HepG2 (cell line): ENCODE data around the gene FCHO1. TPM values are rescaled to one million over a fixed set of nuclear protein-coding genes. Genes with fewer than 3 reads are reported as not detected.

Source experiments
- ATAC-seq: fragments of 200-7000 bp; cut with Tn5 transposase; 3 replicates; pipeline ENCODE4 v1.9.1; 2020; ENCODE audit warnings: mild to moderate bottlenecking, moderate library complexity
- Bru-seq: library from RNA; stranded (reverse); fragments of 400-500 nt; gene quantifications from one replicate; lab custom pipeline; 2021; lab: Mats Ljungman, UMichigan
- BruChase-seq, 2 experiments: library from RNA; stranded (reverse); fragments of 400-500 nt; gene quantifications; one replicate each; lab custom pipeline; 2021; lab: Mats Ljungman, UMichigan
- BruUV-seq: library from RNA; stranded (reverse); fragments of 400-500 nt; replicated peaks from 2 replicates; lab custom pipeline; 2021; lab: Mats Ljungman, UMichigan
- CTCF ChIA-PET: fragments of 300-600 bp; formaldehyde crosslinking; extraction: SDS; loops from one replicate; lab custom pipeline; 2021; ENCODE audit warnings: low total read pairs, inconsistent platforms, low intra/inter-chr PET ratio; lab: Yijun Ruan, JAX
- POLR2A ChIA-PET: fragments of 350-600 bp; sonication (Branson Sonifier 250); formaldehyde crosslinking; loops from one replicate; lab custom pipeline; 2020; ENCODE audit warnings: antibody characterized with exemption, inconsistent platforms; lab: Yijun Ruan, JAX
- DNase-seq: peaks from one replicate; pipeline ENCODE4 v3.0.0-alpha.2; 2015; ENCODE audit warnings: low spot score
- FAIRE-seq: peaks from 3 replicates; lab custom pipeline; 2011; peaks lifted over from hg19 to GRCh38; lab: Jason Lieb, UNC
- H2AFZ ChIP-seq: one replicate; pipeline ENCODE4 v1.6.1; 2011; ENCODE audit warnings: low read length, inconsistent platforms
- H3K27ac ChIP-seq: fragments of 300-600 bp; 3 replicates; pipeline ENCODE4 v1.8.0; 2011; ENCODE audit warnings: mixed run types, mild to moderate bottlenecking, mixed read lengths, low read length, inconsistent platforms; ENCODE audit not compliant: insufficient read depth; ENCODE audit errors: extremely low read length
- H3K27me3 ChIP-seq, 2 experiments: fragments of 200-600 bp in 1 of 2; 2 replicates in 1 of 2; 3 replicates in 1 of 2; pipeline versions ENCODE4 v1.6.0 to v1.8.0; 2011; ENCODE audit warnings: low read length in 2 of 2, mild to moderate bottlenecking in 2 of 2, moderate library complexity in 2 of 2, inconsistent platforms in 1 of 2; ENCODE audit not compliant: insufficient read depth in 2 of 2, control insufficient read depth in 1 of 2
- H3K36me3 ChIP-seq, 2 experiments: fragments of 200-600 bp in 1 of 2; replicated peaks in 1 of 2; 2 replicates in 1 of 2; 3 replicates in 1 of 2; pipeline versions ENCODE4 v1.5.1 to v1.8.0; 2011; ENCODE audit warnings: low read length in 2 of 2, inconsistent platforms in 1 of 2; ENCODE audit not compliant: insufficient read depth in 2 of 2, control insufficient read depth in 1 of 2
- H3K4me1 ChIP-seq: 2 replicates; pipeline ENCODE4 v1.5.1; 2012; ENCODE audit warnings: low read length, inconsistent platforms; ENCODE audit not compliant: insufficient read depth
- H3K4me2 ChIP-seq: 2 replicates; pipeline ENCODE4 v1.6.0; 2011; ENCODE audit warnings: low read depth, low read length, inconsistent platforms
- H3K4me3 ChIP-seq, 3 experiments: fragments of 200-600 bp in 1 of 3; sonication (generic), shearing (Covaris generic) in 1 of 3; replicated peaks in 1 of 3; 2 replicates each; pipeline ENCODE4 v1.5.1; 2011 to 2016; ENCODE audit warnings: low read length in 3 of 3, inconsistent platforms in 2 of 3, low read depth in 2 of 3, mild to moderate bottlenecking in 2 of 3, control low read depth in 1 of 3, mixed read lengths in 1 of 3; ENCODE audit not compliant: insufficient read depth in 1 of 3
- H3K79me2 ChIP-seq: one replicate; pipeline ENCODE4 v1.6.1; 2011; ENCODE audit warnings: low read length, inconsistent platforms; ENCODE audit not compliant: insufficient read depth
- H3K9ac ChIP-seq: 2 replicates; pipeline ENCODE4 v1.6.0; 2011; ENCODE audit warnings: mild to moderate bottlenecking, low read depth, low read length, inconsistent platforms; ENCODE audit not compliant: insufficient read depth
- H3K9me3 ChIP-seq: 2 replicates; pipeline ENCODE4 v1.5.1; 2012; ENCODE audit warnings: mild to moderate bottlenecking, low read length
- H4K20me1 ChIP-seq: 2 replicates; pipeline ENCODE4 v1.6.0; 2011; ENCODE audit warnings: inconsistent platforms, mild to moderate bottlenecking, low read length, moderate library complexity; ENCODE audit not compliant: insufficient read depth
- WGBS: methylation state at CpG from one replicate; pipeline ENCODE4 v1.1.6; 2017; ENCODE audit warnings: low lambda C conversion rate; 5-methylcytosine and 5-hydroxymethylcytosine counted together
- in situ Hi-C: cut with HindIII; loops from 2 replicates; pipeline ENCODE4 v1.10.0; 2017; ENCODE audit warnings: low pct_unique_long_range_greater_than_20kb; ENCODE audit not compliant: extremely low pct_ligation_motif_present
- intact Hi-C: fragments of 100-400 bp; cut with micrococcal nuclease; formaldehyde crosslinking; loops from one replicate; pipeline ENCODE4 v1.10.0; 2022; ENCODE audit not compliant: unreplicated experiment
- long read RNA-seq, 2 experiments: library from RNA in 1 of 2; library from polyadenylated mRNA in 1 of 2; stranded (forward) in 1 of 2; unstranded in 1 of 2; transcript quantifications; one replicate each; pipeline ENCODE4 v2.0.0, GENCODE V29; 2019 to 2022
- polyA minus RNA-seq, 3 experiments: library from RNA; depleted of rRNA, polyadenylated mRNA; stranded (reverse); fragments of >200 nt; gene quantifications; 2 replicates each; pipeline ENCODE4 v1.2.3, GENCODE V29; 2011; ENCODE audit warnings: low replicate concordance in 1 of 3
- polyA plus RNA-seq, 8 experiments: library from polyadenylated mRNA; depleted of rRNA in 3 of 8; stranded (reverse) in 7 of 8; unstranded in 1 of 8; fragments of >200 nt; fragmentation: Illumina TruSeq in 4 of 8; extraction: Trizol in 4 of 8; gene quantifications; 2 replicates each; pipeline versions ENCODE4 v1.2.1 to v1.2.3, GENCODE V29; 2011 to 2016; ENCODE audit warnings: low read depth in 4 of 8, missing spikeins in 1 of 8, mixed read lengths in 1 of 8; ENCODE audit not compliant: insufficient read depth in 1 of 8
- total RNA-seq, 5 experiments: library from RNA; depleted of rRNA; stranded (reverse); fragments of >200 nt; fragmentation: Illumina TruSeq; extraction: Trizol; gene quantifications; 2 replicates each; pipeline ENCODE4 v1.2.3, GENCODE V29; 2016; ENCODE audit warnings: low read depth in 1 of 5
- TF ChIP-seq, protein P1 (sequence below): fragments of 450-650 bp; IDR thresholded peaks from 2 replicates; pipeline ENCODE4 v1.6.1; 2017; ENCODE audit warnings: mild to moderate bottlenecking

The FCHO1 gene, protein sequence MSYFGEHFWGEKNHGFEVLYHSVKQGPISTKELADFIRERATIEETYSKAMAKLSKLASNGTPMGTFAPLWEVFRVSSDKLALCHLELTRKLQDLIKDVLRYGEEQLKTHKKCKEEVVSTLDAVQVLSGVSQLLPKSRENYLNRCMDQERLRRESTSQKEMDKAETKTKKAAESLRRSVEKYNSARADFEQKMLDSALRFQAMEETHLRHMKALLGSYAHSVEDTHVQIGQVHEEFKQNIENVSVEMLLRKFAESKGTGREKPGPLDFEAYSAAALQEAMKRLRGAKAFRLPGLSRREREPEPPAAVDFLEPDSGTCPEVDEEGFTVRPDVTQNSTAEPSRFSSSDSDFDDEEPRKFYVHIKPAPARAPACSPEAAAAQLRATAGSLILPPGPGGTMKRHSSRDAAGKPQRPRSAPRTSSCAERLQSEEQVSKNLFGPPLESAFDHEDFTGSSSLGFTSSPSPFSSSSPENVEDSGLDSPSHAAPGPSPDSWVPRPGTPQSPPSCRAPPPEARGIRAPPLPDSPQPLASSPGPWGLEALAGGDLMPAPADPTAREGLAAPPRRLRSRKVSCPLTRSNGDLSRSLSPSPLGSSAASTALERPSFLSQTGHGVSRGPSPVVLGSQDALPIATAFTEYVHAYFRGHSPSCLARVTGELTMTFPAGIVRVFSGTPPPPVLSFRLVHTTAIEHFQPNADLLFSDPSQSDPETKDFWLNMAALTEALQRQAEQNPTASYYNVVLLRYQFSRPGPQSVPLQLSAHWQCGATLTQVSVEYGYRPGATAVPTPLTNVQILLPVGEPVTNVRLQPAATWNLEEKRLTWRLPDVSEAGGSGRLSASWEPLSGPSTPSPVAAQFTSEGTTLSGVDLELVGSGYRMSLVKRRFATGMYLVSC
- total RNA-seq (2016; rRNA removed; fragmentation: Illumina TruSeq; extraction: Trizol) (1.2 and 1.3 TPM in 2 replicates), polyA plus RNA-seq (2011; rRNA removed) (2.5 and 3.1 TPM in 2 replicates), polyA minus RNA-seq (2011; rRNA and poly(A)+ RNA removed; ENCODE audit: low replicate concordance) (1.3 and 16.7 TPM in 2 replicates), Bru-seq, nascent RNA (percentile 27 among the genes with signal in this experiment), BruChase-seq, experiment 1, labeled RNA remaining after a 6-hour chase (percentile 34 among the genes with signal in this experiment), BruChase-seq, experiment 2, labeled RNA remaining after a 2-hour chase (percentile 28 among the genes with signal in this experiment)
- total RNA-seq (2016; cell fraction: cytosol; rRNA removed; fragmentation: Illumina TruSeq; extraction: Trizol; ENCODE audit: low read depth), result 0.18 and 1.7 TPM in 2 replicates
- 0.45 and 2.3 TPM in 2 replicates for total RNA-seq (2016; cell fraction: insoluble cytoplasmic fraction; rRNA removed; fragmentation: Illumina TruSeq; extraction: Trizol)
- total RNA-seq (2016; cell fraction: membrane; rRNA removed; fragmentation: Illumina TruSeq; extraction: Trizol), result 1.4 TPM in 2 replicates
- 1.6 and 3.1 TPM in 2 replicates for total RNA-seq (2016; cell fraction: nucleus; rRNA removed; fragmentation: Illumina TruSeq; extraction: Trizol)
- polyA plus RNA-seq (2011; cell fraction: cytosol; rRNA removed), result 0.95 and 1.5 TPM in 2 replicates
- polyA plus RNA-seq (2011; cell fraction: nucleus; rRNA removed), result 23.2 and 28.6 TPM in 2 replicates
- 4.3 and 5.3 TPM in 2 replicates for polyA plus RNA-seq (2012)
- polyA plus RNA-seq (2016; cell fraction: cytosol; fragmentation: Illumina TruSeq; extraction: Trizol; ENCODE audit: low read depth), result 0.75 and 1.1 TPM in 2 replicates
- 0.76 and 2.0 TPM in 2 replicates for polyA plus RNA-seq (2016; cell fraction: insoluble cytoplasmic fraction; fragmentation: Illumina TruSeq; extraction: Trizol; ENCODE audit: low read depth)
- 0.88 and 1.4 TPM in 2 replicates for polyA plus RNA-seq (2016; cell fraction: membrane; fragmentation: Illumina TruSeq; extraction: Trizol; ENCODE audit: low read depth)
- 4.8 and 5.1 TPM in 2 replicates for polyA plus RNA-seq (2016; cell fraction: nucleus; fragmentation: Illumina TruSeq; extraction: Trizol; ENCODE audit: insufficient read depth, low read depth)
- polyA minus RNA-seq (2011; cell fraction: cytosol; rRNA and poly(A)+ RNA removed), result 2.5 and 4.6 TPM in 2 replicates
- polyA minus RNA-seq (2011; cell fraction: nucleus; rRNA and poly(A)+ RNA removed), result 20.1 and 21.3 TPM in 2 replicates
- long read RNA-seq, experiment 1, partial matches to known transcripts, result 1 of 2 reads
- long read RNA-seq, experiment 1, other reads (novel, unspliced or antisense), result 1 of 2 reads
- long read RNA-seq, experiment 2, partial matches to known transcripts, result 2 of 5 reads
- long read RNA-seq, experiment 2, other reads (novel, unspliced or antisense), result 3 of 5 reads

DNA sequence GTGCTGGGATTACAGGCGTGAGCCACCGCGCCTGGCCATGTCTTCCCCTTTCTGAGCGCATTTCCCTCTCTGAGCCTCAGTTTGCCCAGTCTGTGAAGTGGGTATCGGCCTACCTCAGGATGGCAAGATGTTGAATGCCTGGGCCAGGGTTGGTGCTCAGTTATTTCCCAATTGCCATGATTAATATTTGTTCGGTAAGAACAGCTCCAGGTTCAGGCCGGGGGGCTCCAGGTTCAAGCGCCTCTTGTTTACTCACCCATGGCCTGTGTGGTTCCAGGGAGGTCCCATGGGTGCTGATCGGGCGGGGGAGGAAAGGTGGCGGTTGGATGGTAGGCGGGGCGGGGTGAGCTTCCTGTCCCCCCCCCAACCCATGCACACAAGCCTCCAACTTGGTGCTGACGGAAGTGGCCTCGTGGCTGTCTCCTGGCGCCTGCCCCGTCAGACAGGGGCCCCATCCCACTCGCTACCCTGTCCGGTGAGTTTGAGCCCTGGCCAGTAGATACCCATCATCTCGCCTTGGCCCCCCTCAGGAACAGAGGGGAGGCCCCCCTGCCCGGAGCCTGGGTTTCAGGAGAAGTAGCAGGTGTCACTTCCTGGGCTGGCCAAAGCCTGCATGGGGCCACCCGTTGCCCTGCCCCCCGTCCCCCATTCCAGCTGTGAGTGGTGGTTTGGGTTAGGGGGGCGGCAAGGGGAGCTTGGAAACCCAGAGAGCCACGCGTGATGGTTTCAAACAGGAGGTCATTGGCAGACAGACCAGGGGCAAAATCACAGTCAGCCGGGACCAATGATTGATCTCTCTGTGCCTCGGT lies at the start of gene FCHO1:
Gene FCHO1 (plus strand): TSS at position 375 of the 809 bp plus-strand sequence. CDS start 3,688 bp downstream, outside the sequence.
- Histone ChIP-seq H3K36me3 (no peaks in the 10 kb centered on the region), H3K79me2 (no peaks in the 10 kb centered on the region), H3K9me3 (no peaks in the 10 kb centered on the region), H3K4me1 (peaks cover 70% of the 10 kb centered on the region), H2AFZ (no peak within 1 kb of the TSS), H3K4me3 (peak within 1 kb of the TSS; percentile 22 to 53 (median 47)), H3K27me3 (no peaks in the 10 kb centered on the region), H3K27ac (peak within 1 kb of the TSS; percentile 19), H4K20me1 (no peaks in the 10 kb centered on the region), H3K4me2 (peak within 1 kb of the TSS; percentile 79), H3K9ac (peak within 1 kb of the TSS; percentile 30)
- DNase-seq, result peak; percentile 45
- BruUV-seq, result no TSS peak
- in situ Hi-C loops, result no loop called here
- intact Hi-C loops, result no loop called here
- CTCF ChIA-PET, result no interaction called here
- 47% methylated on average over 5 of the region's 28 CpGs for WGBS
- POLR2A ChIA-PET, result no interaction called here
- no peak for FAIRE-seq
- peak; percentile 10; the same call in 2 of the 3 replicates for ATAC-seq
- TF ChIP-seq, protein P1, sequence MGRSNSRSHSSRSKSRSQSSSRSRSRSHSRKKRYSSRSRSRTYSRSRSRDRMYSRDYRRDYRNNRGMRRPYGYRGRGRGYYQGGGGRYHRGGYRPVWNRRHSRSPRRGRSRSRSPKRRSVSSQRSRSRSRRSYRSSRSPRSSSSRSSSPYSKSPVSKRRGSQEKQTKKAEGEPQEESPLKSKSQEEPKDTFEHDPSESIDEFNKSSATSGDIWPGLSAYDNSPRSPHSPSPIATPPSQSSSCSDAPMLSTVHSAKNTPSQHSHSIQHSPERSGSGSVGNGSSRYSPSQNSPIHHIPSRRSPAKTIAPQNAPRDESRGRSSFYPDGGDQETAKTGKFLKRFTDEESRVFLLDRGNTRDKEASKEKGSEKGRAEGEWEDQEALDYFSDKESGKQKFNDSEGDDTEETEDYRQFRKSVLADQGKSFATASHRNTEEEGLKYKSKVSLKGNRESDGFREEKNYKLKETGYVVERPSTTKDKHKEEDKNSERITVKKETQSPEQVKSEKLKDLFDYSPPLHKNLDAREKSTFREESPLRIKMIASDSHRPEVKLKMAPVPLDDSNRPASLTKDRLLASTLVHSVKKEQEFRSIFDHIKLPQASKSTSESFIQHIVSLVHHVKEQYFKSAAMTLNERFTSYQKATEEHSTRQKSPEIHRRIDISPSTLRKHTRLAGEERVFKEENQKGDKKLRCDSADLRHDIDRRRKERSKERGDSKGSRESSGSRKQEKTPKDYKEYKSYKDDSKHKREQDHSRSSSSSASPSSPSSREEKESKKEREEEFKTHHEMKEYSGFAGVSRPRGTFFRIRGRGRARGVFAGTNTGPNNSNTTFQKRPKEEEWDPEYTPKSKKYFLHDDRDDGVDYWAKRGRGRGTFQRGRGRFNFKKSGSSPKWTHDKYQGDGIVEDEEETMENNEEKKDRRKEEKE, result no peak
